ENCODE measurements around the gene FAM13B.
"Not testable (repeated sequence)": the region's sequence is repeated elsewhere in the genome, so short reads cannot be mapped to it uniquely, and the experiment has no call there.

The FAM13B gene

GRCh38 chr5:138033907-138034306, 1.0 kb upstream of the FAM13B start:
- DNase-seq, result no peak

- peak in 1 of 14 donors; percentile 63 for DNase-seq
These were observed 518 bp upstream of the FAM13B start for GRCh38 chr5:138033386-138033808.

- DNase-seq, result peak in 7 of 14 donors; percentile 46 to 77 (median 68)
These were observed 779 bp downstream of the FAM13B start for GRCh38 chr5:138032028-138032571.

GRCh38 chr5:138029944-138030343, 2.9 kb downstream of the FAM13B start:
- DNase-seq, result no peak

- DNase-seq, result no peak
These were observed 3.4 kb downstream of the FAM13B start for GRCh38 chr5:138029501-138029900.

- no peak for DNase-seq
These were observed 3.9 kb downstream of the FAM13B start for GRCh38 chr5:138028971-138029365.

- DNase-seq, result not testable (repeated sequence)
These were observed 4.5 kb downstream of the FAM13B start for GRCh38 chr5:138028262-138028970.

GRCh38 chr5:138026793-138027192, 6.1 kb downstream of the FAM13B start:
- DNase-seq, result not testable (repeated sequence)

GRCh38 chr5:138025285-138025684, 7.6 kb downstream of the FAM13B start:
- DNase-seq, result no peak

GRCh38 chr5:138024117-138024516, 8.8 kb downstream of the FAM13B start:
- no peak for DNase-seq

- no peak for DNase-seq
These were observed 10.0 kb downstream of the FAM13B start for GRCh38 chr5:138022912-138023311.

- no peak for DNase-seq
These were observed 11.1 kb downstream of the FAM13B start for GRCh38 chr5:138021771-138022170.

- DNase-seq, result no peak
These were observed 14.0 kb downstream of the FAM13B start for GRCh38 chr5:138018849-138019248.

GRCh38 chr5:138015916-138016315, 17.0 kb downstream of the FAM13B start:
- no peak for DNase-seq

GRCh38 chr5:138011991-138012390, 20.9 kb downstream of the FAM13B start:
- DNase-seq, result no peak

- no peak for DNase-seq
These were observed 32.7 kb downstream of the FAM13B start for GRCh38 chr5:138000102-138000723.

GRCh38 chr5:137997726-137998213, 35.1 kb downstream of the FAM13B start:
- no peak for DNase-seq

- no peak for DNase-seq
These were observed 37.1 kb downstream of the FAM13B start for GRCh38 chr5:137995749-137996128.

- no peak for DNase-seq
These were observed 37.7 kb downstream of the FAM13B start for GRCh38 chr5:137995077-137995748.

GRCh38 chr5:137994556-137994955, 38.3 kb downstream of the FAM13B start:
- no peak for DNase-seq

GRCh38 chr5:137989419-137989818, 43.5 kb downstream of the FAM13B start:
- no peak for DNase-seq

- no peak for DNase-seq
These were observed 57.7 kb downstream of the FAM13B start for GRCh38 chr5:137975208-137975607.

- not testable (repeated sequence) for DNase-seq
These were observed 62.5 kb downstream of the FAM13B start for GRCh38 chr5:137970384-137970783.

Data from C1 segment of cervical spinal cord (tissue), 14 donors.